ENCODE measurements around the gene NUTF2.

The NUTF2 gene

GRCh38 chr16:67865318-67865717 is 18.6 kb downstream of the NUTF2 start:
- ATAC-seq = peak in 1 of 2 donors; percentile 58

DNA sequence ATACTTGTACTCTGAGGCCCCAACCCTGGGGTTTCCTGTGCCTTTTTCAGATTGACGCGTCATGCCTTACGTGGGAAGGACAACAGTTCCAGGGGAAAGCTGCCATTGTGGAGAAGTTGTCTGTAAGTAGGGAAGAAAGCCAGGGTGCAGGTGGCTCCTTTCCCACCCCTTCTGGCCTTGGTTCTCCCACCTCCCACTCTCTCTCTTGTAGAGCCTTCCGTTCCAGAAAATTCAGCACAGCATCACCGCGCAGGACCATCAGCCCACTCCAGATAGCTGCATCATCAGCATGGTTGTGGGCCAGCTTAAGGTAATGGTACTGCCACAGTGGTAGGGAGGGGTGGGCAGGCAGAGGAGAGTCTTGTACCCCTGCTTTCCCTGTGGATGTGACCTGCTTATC is 21.6 kb downstream of the NUTF2 start:
- no peak for ATAC-seq

DNA sequence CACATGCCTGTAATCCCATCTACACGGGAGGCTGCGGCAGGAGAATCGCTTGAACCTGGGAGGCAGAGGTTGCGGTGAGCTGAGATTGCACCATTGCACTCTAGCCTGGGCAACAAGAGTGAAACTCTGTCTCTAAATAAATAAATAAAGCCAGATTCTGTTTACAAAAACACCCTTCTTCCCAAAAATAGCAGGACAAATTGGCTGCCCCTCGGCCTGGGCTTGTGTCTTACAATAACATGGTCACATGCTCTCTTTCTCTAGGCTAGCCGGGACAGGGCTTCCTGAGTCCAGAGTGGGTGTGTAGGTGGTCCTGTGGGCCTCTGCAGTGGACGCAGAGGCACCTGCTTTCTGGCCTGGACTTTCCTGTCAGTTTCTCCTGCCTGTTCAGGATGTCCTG is 22.9 kb downstream of the NUTF2 start:
- no peak for ATAC-seq

GRCh38 chr16:67871256-67871655 is 24.5 kb downstream of the NUTF2 start:
- no peak for ATAC-seq

- ATAC-seq = no peak
Observed at GRCh38 chr16:67872131-67872630, 25.4 kb downstream of the NUTF2 start.

DNA sequence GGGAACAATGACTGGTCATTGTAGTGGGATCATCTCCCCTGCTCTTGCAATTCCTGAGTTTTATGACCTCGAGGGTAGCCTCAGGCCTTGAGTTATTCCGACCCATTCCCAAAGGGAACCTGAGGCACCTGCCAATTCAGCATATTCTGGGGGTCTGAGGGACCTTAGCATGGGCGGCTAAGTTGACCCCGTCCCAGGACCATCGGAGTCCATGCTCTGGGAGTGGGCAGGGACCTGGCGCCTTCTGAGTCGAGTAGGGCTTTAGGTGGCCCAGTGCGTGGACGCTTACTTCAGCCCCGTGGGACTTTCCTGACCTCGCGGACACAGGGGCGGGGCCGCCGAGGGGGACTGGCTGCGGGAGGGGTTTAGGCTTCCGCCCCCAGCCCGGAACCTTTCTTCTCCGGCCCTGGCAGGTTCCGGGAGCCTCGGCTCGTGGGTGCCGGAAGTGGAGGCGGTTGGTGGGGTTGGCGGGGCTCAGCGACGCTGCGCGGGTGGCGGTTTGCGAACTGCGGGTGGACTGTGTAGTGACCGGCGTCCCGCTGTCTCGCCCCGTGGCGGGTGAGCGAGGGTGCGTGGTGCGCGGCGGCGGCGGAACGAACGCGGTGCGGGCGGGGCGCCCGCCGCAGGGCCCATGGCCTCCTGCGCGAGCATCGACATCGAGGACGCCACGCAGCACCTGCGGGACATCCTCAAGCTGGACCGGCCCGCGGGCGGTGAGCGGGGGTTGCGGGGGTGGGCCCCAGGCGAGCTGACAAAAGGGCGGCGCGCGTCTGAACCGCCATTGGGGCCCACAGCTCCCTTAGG is 26.1 kb downstream of the NUTF2 start, which contains the start of gene EDC4:
Gene EDC4, plus strand, starts transcription at position 422 of the 804 bp plus-strand sequence. Its CDS starts 210 bp downstream, at position 632.
- ATAC-seq = peak; percentile 92 to 94

DNA sequence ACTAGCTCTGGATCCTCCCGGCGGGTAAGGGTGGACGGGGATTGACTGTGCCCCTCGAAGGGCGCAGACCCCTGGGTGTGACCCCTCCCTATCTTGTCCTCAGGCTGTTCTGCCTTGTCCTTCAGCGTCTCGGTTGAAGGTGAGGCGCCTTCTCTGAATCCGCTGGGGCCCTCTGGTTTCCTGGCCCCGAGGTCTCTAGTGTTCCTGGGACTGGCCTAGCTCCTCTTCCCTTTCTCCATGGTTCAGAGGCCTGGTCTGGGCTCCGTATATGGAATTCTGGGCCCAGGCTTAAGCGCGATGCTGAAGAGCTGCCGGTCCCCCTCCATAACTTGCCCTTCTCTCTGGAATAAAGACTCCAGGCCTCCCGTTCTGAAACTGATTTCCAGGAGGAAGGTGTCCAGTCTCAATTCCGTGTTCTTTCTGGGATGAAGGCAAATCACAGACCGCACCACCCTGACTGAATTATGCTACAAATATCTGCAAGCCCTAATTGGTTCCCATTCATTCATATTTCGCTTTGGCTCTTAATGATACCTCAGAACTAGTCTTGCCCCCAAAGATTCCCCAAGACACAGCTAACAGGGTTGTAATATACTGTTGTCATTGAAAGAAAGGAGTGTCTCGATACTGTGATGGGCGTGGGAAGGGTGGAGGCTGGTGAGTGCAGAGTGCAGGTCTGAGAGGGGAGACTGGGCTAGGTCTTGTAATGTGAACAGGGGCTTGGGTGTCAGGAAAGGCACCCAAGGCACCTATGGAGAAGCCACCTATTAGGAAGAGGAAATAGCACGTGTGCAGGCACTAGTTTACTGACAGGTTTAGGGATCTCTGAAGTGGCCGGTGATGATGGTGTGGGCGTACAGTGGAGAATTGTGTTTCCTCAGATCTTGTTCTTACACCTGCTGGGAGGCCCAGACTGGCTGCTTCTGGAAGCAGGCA is 27.0 kb downstream of the NUTF2 start:
- peak in 1 of 2 donors; percentile 11 for ATAC-seq

- no peak for ATAC-seq
Observed at GRCh38 chr16:67874372-67874771, 27.6 kb downstream of the NUTF2 start.

- no peak for ATAC-seq
Observed at GRCh38 chr16:67877064-67877463, 30.3 kb downstream of the NUTF2 start.

DNA sequence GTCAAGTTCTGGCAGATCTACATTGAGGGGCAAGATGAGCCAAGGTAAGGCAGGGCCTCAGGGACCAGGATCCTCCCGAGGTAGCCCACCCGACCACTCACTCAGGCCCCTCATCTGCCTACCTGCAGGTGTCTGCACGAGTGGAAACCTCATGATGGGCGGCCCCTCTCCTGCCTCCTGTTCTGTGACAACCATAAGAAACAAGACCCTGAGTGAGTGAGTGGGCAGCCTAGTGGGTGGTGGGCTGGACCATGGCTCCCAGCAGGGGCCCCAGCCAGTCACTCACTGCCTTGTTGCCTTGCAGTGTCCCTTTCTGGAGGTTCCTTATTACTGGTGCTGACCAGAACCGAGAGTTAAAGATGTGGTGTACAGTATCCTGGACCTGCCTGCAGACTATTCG is 31.5 kb downstream of the NUTF2 start:
- no peak for ATAC-seq

GRCh38 chr16:67878846-67879245 is 32.1 kb downstream of the NUTF2 start:
- no peak for ATAC-seq

GRCh38 chr16:67879462-67879861 is 32.7 kb downstream of the NUTF2 start:
- ATAC-seq = no peak

DNA sequence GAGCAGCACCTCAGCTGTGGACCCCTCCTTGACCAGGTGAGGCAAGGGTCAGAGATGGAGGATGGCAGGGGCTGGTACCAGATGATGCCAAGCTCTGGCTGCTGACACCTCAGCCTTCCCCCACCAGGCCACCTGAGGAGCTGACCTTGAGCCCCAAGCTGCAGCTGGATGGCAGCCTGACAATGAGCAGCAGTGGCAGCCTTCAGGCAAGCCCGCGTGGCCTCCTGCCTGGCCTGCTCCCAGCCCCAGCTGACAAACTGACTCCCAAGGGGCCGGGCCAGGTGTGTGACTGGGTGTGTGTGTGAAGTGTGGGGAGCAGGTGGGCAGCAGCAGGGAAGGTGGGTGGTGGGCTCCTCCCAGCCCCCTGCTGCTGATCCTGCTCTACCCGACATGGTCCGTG is 33.2 kb downstream of the NUTF2 start:
- no peak for ATAC-seq

GRCh38 chr16:67880584-67880983 is 33.9 kb downstream of the NUTF2 start:
- no peak for ATAC-seq

DNA sequence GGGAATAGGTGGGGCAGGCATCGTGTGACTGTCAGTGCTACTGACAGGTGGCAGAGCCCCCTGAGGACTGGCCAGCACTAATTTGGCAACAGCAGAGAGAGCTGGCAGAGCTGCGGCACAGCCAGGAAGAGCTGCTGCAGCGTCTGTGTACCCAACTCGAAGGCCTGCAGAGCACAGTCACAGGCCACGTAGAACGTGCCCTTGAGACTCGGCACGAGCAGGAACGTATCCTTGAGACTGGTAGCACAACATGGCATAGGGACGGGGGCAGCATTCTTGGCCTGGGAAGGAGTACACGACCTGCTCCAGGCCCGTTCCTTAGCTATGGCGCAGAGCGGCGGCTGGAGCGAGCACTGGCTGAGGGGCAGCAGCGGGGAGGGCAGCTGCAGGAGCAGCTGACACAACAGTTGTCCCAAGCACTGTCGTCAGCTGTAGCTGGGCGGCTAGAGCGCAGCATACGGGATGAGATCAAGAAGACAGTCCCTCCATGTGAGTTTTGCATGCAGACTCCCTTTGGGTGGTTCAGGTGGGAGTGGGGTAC is 35.0 kb downstream of the NUTF2 start:
- ATAC-seq = no peak

GRCh38 chr16:67882374-67883145 is 35.8 kb downstream of the NUTF2 start:
- no peak for ATAC-seq

- peak in 1 of 2 donors; percentile 6 for ATAC-seq
Observed at GRCh38 chr16:67883146-67883871, 36.6 kb downstream of the NUTF2 start.

DNA sequence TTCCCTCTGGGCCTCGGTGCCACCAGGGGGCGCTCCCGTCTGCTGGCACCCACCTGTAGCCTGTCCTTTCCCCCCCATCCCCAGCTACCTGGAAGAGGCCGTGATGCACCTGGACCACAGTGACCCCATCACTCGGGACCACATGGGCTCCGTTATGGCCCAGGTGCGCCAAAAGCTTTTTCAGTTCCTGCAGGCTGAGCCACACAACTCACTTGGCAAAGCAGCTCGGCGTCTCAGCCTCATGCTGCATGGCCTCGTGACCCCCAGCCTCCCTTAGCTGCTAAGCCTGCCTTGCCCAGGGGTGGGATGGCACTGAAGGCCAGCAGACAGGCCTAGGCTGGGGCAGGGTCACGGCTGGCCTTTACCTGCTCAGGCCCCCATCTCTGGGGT is 37.1 kb downstream of the NUTF2 start:
- ATAC-seq = peak; percentile 83

DNA sequence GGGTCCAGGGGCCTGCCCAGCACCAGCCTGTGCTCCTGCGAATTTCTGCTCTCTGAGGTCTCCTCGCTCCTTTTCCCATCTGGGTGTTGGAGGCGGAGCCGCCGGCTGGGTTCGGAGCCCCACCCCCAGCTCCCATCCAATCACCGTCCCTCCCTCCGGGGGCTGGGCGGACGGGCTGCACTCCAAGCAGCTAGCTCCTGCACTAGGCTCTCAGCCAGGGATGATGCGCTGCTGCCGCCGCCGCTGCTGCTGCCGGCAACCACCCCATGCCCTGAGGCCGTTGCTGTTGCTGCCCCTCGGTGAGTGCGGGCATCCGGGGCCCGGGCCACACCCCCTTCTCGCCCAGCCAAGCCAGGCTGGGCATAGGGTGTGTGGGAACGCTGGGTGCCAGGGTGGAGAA is 38.0 kb downstream of the NUTF2 start, which contains the start of gene NRN1L:
Gene NRN1L, plus strand, starts transcription at position 202 of the 400 bp plus-strand sequence. Its CDS starts 19 bp downstream, at position 221.
- ATAC-seq = no peak

GRCh38 chr16:67885545-67885944 is 38.8 kb downstream of the NUTF2 start:
- ATAC-seq = no peak

DNA sequence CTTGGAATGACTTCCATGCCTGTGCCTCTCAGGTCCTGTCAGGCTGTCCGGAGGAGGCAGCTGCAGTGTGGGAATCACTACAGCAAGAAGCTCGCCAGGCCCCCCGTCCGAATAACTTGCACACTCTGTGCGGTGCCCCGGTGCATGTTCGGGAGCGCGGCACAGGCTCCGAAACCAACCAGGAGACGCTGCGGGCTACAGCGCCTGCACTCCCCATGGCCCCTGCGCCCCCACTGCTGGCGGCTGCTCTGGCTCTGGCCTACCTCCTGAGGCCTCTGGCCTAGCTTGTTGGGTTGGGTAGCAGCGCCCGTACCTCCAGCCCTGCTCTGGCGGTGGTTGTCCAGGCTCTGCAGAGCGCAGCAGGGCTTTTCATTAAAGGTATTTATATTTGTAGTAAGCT is 39.2 kb downstream of the NUTF2 start:
- no peak for ATAC-seq
